OCI-LY7 (cell line): ENCODE measurements around the gene NFATC1. TPM values are rescaled to one million over a fixed set of nuclear protein-coding genes. Genes with fewer than 3 reads are reported as not detected.

Experiments
- BruUV-seq: library from RNA; stranded (reverse); fragments of 400-500 nt; replicated peaks from 2 replicates; lab custom pipeline; 2021; lab: Mats Ljungman, UMichigan
- CTCF ChIA-PET: fragments of 300-600 bp; sonication (Branson Sonifier 250); formaldehyde crosslinking; loops from one replicate; lab custom pipeline; 2022; ENCODE audit warnings: antibody characterized with exemption; ENCODE audit not compliant: unreplicated experiment; lab: Charles Lee
- POLR2A ChIA-PET: fragments of 300-600 bp; sonication (Branson Sonifier 250); formaldehyde crosslinking; loops from one replicate; lab custom pipeline; 2022; ENCODE audit warnings: antibody characterized with exemption; lab: Charles Lee
- DNase-seq: peaks from one replicate; pipeline ENCODE4 v3.0.0-alpha.2; 2015; ENCODE audit warnings: low spot score
- H2AFZ ChIP-seq: fragments of 200-600 bp; sonication (generic), shearing (Covaris generic); 2 replicates; pipeline ENCODE4 v1.6.1; 2014; ENCODE audit warnings: mild to moderate bottlenecking, antibody characterized with exemption, low read length, moderate library complexity
- H3K27ac ChIP-seq: fragments of 200-600 bp; sonication (generic); 2 replicates; pipeline ENCODE4 v1.5.1; 2014; ENCODE audit warnings: mixed run types, low read depth, mild to moderate bottlenecking, moderate library complexity, low read length, inconsistent platforms; ENCODE audit not compliant: poor library complexity, severe bottlenecking
- H3K36me3 ChIP-seq: fragments of 200-600 bp; sonication (generic); 2 replicates; pipeline ENCODE4 v1.6.1; 2014; ENCODE audit warnings: mild to moderate bottlenecking, antibody characterized with exemption, low read length, moderate library complexity, mixed read lengths; ENCODE audit not compliant: insufficient read depth
- H3K4me1 ChIP-seq: fragments of 200-600 bp; sonication (generic); 2 replicates; pipeline ENCODE4 v1.5.1; 2014; ENCODE audit warnings: mild to moderate bottlenecking, low read length; ENCODE audit not compliant: insufficient read depth, poor library complexity, severe bottlenecking
- H3K4me2 ChIP-seq: fragments of 200-600 bp; sonication (generic); 2 replicates; pipeline ENCODE4 v1.6.1; 2014; ENCODE audit warnings: mild to moderate bottlenecking, low read length
- H3K4me3 ChIP-seq: fragments of 200-600 bp; sonication (generic); 2 replicates; pipeline ENCODE4 v1.5.1; 2014; ENCODE audit warnings: mild to moderate bottlenecking, low read depth, low read length; ENCODE audit not compliant: poor library complexity, severe bottlenecking
- H3K79me2 ChIP-seq: fragments of 200-600 bp; sonication (generic); 2 replicates; pipeline ENCODE4 v1.6.1; 2016; ENCODE audit warnings: low read depth, mild to moderate bottlenecking, low read length, moderate library complexity, mixed read lengths; ENCODE audit not compliant: insufficient read depth
- H3K9me2 ChIP-seq: fragments of 200-600 bp; sonication (generic); 2 replicates; pipeline ENCODE4 v1.6.1; 2016; ENCODE audit warnings: mild to moderate bottlenecking, low read length, mixed read lengths; ENCODE audit not compliant: insufficient read depth
- H3K9me3 ChIP-seq: fragments of 200-600 bp; sonication (generic); 2 replicates; pipeline ENCODE4 v1.6.1; 2014; ENCODE audit warnings: mild to moderate bottlenecking, mixed run types, low read length, mixed read lengths
- H4K20me1 ChIP-seq: fragments of 200-600 bp; sonication (generic); 2 replicates; pipeline ENCODE4 v1.6.1; 2014; ENCODE audit warnings: mild to moderate bottlenecking, antibody characterized with exemption, low read length, moderate library complexity, mixed read lengths; ENCODE audit not compliant: insufficient read depth
- CTCF ChIP-seq: fragments of 200-600 bp; sonication (generic); conservative IDR thresholded peaks from 2 replicates; pipeline ENCODE4 v1.5.1; 2014; ENCODE audit warnings: mild to moderate bottlenecking, antibody characterized with exemption, low read length, moderate library complexity, mixed read lengths
- EZH2phosphoT487 ChIP-seq: fragments of 200-600 bp; sonication (generic); IDR thresholded peaks from 2 replicates; pipeline ENCODE4 v1.6.1; 2018; ENCODE audit warnings: low read depth, borderline replicate concordance, mild to moderate bottlenecking, mixed run types, antibody characterized with exemption, low read length, moderate library complexity, mixed read lengths
- intact Hi-C: fragments of 100-400 bp; cut with micrococcal nuclease; formaldehyde crosslinking; loops from one replicate; pipeline ENCODE4 v1.10.0; 2022; ENCODE audit not compliant: unreplicated experiment
- total RNA-seq, 2 experiments: library from RNA; depleted of rRNA in 1 of 2; stranded (reverse); fragments of >200 nt in 1 of 2; shearing (Covaris generic) in 1 of 2; gene quantifications; 2 replicates each; pipeline ENCODE4 v1.2.3, GENCODE V29; 2014 to 2022

The NFATC1 gene
- total RNA-seq, 2 experiments from 2014 or later = 23.6 to 50.4 TPM

DNA sequence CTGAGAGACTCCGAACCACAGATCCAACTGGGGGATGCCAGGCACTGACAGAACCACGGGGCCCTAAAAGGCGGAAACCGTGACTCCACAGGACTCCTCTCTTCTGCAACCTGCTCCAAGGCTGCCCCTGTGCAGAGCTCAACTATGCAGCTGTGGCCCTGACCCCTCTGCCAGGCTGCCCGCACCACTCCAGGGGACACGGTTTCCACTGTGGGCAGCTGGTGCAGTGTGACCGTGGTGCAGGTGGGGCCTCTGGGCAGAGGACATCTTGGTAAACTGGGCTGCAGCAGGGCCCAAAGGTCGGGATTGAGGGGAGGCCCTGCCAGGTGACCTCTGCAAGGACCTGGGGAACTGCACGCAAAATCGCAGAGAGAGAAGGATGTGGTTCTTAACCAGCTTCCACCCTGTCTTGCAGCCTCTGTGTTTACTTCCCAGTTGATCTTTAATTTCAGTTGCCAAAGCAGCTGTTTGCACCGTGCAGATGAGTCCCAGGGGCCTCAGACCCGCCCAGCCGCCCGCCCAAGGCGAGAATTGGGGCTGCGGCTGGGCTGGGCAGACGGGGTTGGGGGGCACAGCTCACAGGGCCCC, 179.3 kb downstream of the NFATC1 start:
- no peak for DNase-seq
- Histone ChIP-seq H4K20me1 (no peaks in the 10 kb centered on the region), H3K9me3 (no peaks in the 10 kb centered on the region), H3K4me3 (no peak overlapping the region), H3K36me3 (no peaks in the 10 kb centered on the region), H3K9me2 (no peaks in the 10 kb centered on the region), H2AFZ (no peak overlapping the region), H3K4me2 (no peak overlapping the region), H3K4me1 (no peaks in the 10 kb centered on the region), H3K79me2 (no peaks in the 10 kb centered on the region), H3K27ac (no peak overlapping the region)
- no TSS peak for BruUV-seq
- CTCF ChIA-PET = no interaction called here
- TF ChIP-seq EZH2phosphoT487 (no peak), CTCF (no peak)
- POLR2A ChIA-PET = no interaction called here
- intact Hi-C loops = no loop called here

DNA sequence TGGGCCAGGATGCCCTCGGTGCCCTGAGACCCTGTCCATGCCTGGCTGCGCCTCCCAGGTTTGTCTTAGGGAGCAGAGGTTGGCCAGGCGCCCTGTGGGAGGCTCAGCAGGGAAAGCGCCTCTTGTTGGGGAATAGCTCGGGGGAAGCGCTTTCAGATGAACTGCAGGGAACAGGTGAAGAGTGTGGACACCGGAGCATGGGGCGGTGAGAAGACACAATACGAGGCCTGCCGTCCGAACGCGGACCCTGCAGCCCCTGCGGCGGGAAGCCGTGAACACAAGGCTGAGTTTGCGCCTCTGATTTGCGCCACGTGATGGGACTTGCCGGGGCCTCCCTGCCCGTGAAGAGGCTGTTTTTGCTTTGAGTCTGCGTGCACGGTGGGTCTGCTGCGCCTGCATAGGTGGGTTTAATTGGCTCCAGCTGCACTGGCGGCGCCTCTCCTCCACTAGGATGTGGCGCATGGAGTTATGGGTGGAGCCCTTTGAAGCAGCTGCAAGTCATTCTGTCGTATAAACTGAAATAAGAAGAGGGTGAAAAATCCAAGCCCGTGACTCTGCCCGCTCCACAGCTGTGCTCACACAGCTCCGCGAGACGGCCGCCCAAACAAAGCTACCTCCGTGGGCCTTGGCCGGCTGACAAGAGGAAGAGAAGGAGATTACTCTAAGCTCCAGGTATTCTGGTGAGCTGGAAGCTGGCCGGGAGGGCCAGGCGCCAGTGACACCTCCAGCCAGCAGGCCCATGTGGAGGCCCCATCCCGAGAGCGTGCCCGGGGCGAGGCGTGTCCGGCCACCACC, 180.4 kb downstream of the NFATC1 start:
- no TSS peak for BruUV-seq
- no peaks in the 10 kb centered on the region for H3K36me3 ChIP-seq
- H3K9me3 ChIP-seq = no peaks in the 10 kb centered on the region
- POLR2A ChIA-PET = no interaction called here
- no peaks in the 10 kb centered on the region for H3K9me2 ChIP-seq
- TF ChIP-seq EZH2phosphoT487 (no peak), CTCF (no peak)
- no peak overlapping the region for H3K4me2 ChIP-seq
- intact Hi-C loops = no loop called here
- CTCF ChIA-PET = no interaction called here
- no peak overlapping the region for H3K27ac ChIP-seq
- H4K20me1 ChIP-seq = no peaks in the 10 kb centered on the region
- no peaks in the 10 kb centered on the region for H3K4me1 ChIP-seq
- no peak for DNase-seq
- H3K4me3 ChIP-seq = no peak overlapping the region
- no peaks in the 10 kb centered on the region for H3K79me2 ChIP-seq
- H2AFZ ChIP-seq = no peak overlapping the region
